Thymus (tissue), 11 donors: ENCODE data around the gene GALR3. TPM values are rescaled to one million over a fixed set of nuclear protein-coding genes. Genes with fewer than 3 reads are reported as not detected.

Source experiments
- DNase-seq, 9 donors: peaks; one replicate each; pipeline ENCODE4 v3.0.0-alpha.2; 2013; ENCODE audit warnings: low spot score in 9 of 9, low read depth in 6 of 9, missing footprints in 1 of 9
- H3K27ac ChIP-seq, 2 donors: one replicate each; pipeline ENCODE4 v1.5.1; 2013; ENCODE audit warnings: control low read depth in 1 of 2, low read depth in 1 of 2, low read length in 1 of 2, mild to moderate bottlenecking in 1 of 2, moderate library complexity in 1 of 2
- H3K27me3 ChIP-seq, 2 donors: one replicate each; pipeline ENCODE4 v1.5.1; 2013; ENCODE audit warnings: low read length in 1 of 2; ENCODE audit not compliant: control insufficient read depth in 2 of 2, insufficient read depth in 1 of 2
- H3K36me3 ChIP-seq, 2 donors: one replicate each; pipeline ENCODE4 v1.5.1; 2013; ENCODE audit warnings: low read length in 1 of 2, mild to moderate bottlenecking in 1 of 2, moderate library complexity in 1 of 2; ENCODE audit not compliant: control insufficient read depth in 2 of 2, insufficient read depth in 2 of 2
- H3K4me1 ChIP-seq, 2 donors: one replicate each; pipeline ENCODE4 v1.5.1; 2013; ENCODE audit warnings: low read length in 2 of 2; ENCODE audit not compliant: control insufficient read depth in 2 of 2, insufficient read depth in 2 of 2
- H3K4me3 ChIP-seq, 2 donors: one replicate each; pipeline ENCODE4 v1.5.1; 2013; ENCODE audit warnings: low read length in 2 of 2, control low read depth in 1 of 2, mild to moderate bottlenecking in 1 of 2
- H3K9me3 ChIP-seq, 2 donors: one replicate each; pipeline ENCODE4 v1.5.1; 2013; ENCODE audit warnings: low read length in 1 of 2, mild to moderate bottlenecking in 1 of 2; ENCODE audit not compliant: control insufficient read depth in 2 of 2, insufficient read depth in 1 of 2
- WGBS: extraction: QIAGEN DNeasy Blood & Tissue Kit; methylation state at CpG from one replicate; pipeline ENCODE4 v1.1.7; 2013; 5-methylcytosine and 5-hydroxymethylcytosine counted together
- polyA plus RNA-seq: library from polyadenylated mRNA; stranded (reverse); fragments of 200-250 nt; gene quantifications from one replicate; pipeline ENCODE4 v1.2.3, GENCODE V29; 2013
- total RNA-seq: library from RNA; stranded (reverse); fragments of 120-200 nt; gene quantifications from one replicate; pipeline ENCODE4 v1.2.4, GENCODE V29; 2013
- donor health status: healthy.

GALR3 gene
- total and polyA plus RNA-seq, 2 donors, result not detected

DNA sequence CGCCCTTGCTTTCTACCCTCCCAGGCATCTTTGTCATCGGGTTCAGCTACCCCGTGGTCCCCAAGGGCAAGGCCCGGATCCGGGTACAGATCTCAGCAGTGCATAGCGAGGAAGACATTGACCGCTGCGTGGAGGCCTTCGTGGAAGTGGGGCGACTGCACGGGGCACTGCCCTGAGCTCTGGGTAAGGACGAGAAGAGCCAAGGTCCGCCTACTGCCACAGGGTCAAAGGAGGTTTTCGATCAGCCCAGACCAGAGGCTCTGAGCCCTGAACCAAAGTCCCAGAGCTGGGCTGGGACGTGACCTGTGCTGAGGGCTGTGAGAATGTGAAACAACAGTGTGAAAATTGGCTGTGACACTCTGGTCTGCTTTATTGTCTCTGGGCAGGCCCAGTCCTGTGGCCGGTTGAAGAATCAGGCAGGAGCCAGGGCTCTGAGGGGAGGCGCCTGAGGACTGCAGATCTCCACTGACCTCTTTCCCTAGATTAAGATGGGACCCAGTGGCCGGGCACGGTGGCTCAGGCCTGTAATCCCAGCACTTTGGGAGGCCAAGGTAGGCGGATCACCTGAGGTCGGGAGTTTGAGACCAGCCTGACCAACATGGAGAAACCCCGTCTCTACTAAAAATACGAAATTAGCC is 6.5 kb upstream of the GALR3 start:
- Histone ChIP-seq H3K9me3 (no peaks in the 10 kb centered on the region), H3K4me1 (peaks cover 6 to 14% of the 10 kb centered on the region in 2 donors), H3K27me3 (peaks cover 29 to 41% of the 10 kb centered on the region in 2 donors), H3K4me3 (no peak overlapping the region), H3K36me3 (peaks cover 0 to 16% of the 10 kb centered on the region in 2 donors), H3K27ac (no peak overlapping the region)
- 98% methylated on average over 23 of the region's 23 CpGs for WGBS
- DNase-seq, result no peak

DNA sequence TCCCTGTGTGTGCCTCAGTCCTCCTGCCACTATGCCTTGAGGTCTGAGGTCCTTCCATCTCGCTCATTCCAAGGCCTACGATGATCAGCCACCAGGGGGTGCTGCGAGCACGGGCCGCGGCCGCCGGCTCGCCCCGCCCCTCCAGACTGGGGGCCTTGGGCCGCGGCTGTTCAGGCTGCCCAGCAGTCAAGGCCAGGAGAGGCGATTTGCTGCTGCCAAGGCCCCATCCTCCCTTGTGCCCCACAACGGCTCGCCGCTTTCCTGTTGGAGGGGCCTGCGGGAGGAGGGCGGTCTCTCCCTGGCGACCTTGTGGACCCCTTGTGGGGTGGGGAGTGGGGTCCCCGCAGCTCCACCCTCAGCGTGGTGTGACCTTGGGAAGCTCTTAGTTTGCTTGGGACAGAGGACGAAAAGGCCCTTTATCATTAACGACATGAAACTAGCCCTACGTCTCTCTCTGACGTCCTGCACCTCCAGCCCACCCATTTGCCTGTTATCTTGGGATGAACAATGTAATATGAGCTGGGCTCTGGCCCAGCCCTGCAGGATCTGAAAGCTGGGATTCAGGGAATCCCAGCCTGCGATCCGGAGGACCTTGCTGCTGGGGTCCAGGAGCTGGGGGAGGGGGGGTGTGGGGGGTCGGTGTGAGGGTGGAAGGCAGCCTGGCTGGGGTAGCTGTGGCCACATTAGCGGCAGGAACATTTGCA is 5.3 kb upstream of the GALR3 start:
- H3K4me1 ChIP-seq, result peaks cover 6 to 14% of the 10 kb centered on the region in 2 donors
- no peaks in the 10 kb centered on the region for H3K9me3 ChIP-seq
- H3K27ac ChIP-seq, result no peak overlapping the region
- peaks cover 31 to 53% of the 10 kb centered on the region in 2 donors for H3K27me3 ChIP-seq
- H3K36me3 ChIP-seq, result peaks cover 0 to 16% of the 10 kb centered on the region in 2 donors
- 11% methylated on average over 29 of the region's 29 CpGs for WGBS
- peak in 4 of 9 donors; percentile 52 to 74 (median 66) for DNase-seq
- peak overlapping the region in 1 of 2 donors; percentile 31 for H3K4me3 ChIP-seq

DNA sequence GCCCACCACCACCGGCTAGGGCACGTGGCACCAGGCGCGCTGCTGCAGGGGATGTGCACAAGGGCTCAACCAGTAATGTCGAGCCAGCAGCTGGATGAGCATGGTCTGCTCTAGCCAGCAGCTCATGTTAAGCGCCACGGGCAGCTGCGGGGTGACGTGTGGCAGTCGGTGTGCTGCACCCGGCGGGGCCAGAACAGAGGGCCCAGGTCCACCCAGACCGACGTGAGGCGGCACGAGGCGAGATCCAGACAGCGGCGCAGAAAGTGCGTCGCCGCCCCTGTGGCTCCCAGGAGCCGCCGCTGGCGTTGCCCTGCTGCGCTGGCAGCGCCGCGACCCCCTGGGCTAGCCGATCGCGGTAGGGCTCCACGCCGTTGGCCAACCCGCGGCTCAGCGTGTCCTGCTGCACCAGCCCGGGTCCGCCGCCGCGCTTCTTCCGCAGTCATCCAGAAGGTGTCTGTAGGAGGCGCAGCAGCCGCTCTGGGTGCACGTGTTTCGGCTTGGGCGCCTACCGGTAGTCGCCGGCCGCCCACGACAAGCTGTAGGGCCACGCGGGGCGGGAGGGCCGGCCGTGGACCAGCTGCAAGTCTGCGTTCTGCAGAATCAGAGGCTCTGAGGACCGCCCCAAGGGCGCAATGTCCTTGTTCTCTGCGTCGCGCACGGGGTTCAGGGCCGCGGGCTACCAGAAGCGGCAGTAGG is 4.6 kb upstream of the GALR3 start:
- peaks cover 6 to 14% of the 10 kb centered on the region in 2 donors for H3K4me1 ChIP-seq
- H3K4me3 ChIP-seq, result peak overlapping the region in 1 of 2 donors; percentile 42
- WGBS, result 3% methylated on average over 68 of the region's 68 CpGs
- peaks cover 31 to 60% of the 10 kb centered on the region in 2 donors for H3K27me3 ChIP-seq
- H3K9me3 ChIP-seq, result peaks cover 0 to 5% of the 10 kb centered on the region in 2 donors
- no peak overlapping the region for H3K27ac ChIP-seq
- peak in 1 of 9 donors; percentile 63 for DNase-seq
- H3K36me3 ChIP-seq, result peaks cover 0 to 13% of the 10 kb centered on the region in 2 donors

DNA sequence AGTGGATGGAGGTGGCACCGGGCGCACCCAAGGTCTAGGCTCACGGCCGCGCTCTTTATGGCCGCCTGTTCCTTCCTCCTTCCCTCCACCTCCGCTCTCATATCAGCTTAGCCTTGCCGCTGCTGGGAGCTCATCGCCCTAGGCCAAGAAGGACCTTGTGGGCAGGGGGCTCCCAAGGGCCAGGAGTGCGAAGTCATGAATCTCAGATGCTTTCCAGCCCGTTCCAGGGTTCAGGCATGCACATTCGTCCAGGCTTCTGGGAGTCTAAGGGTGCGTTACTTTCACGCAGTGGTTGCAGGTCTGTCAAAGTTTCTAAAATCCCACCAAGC is 4.1 kb upstream of the GALR3 start:
- 33% methylated on average over 14 of the region's 14 CpGs for WGBS
- peak overlapping the region in 1 of 2 donors; percentile 42 for H3K4me3 ChIP-seq
- peaks cover 6 to 14% of the 10 kb centered on the region in 2 donors for H3K4me1 ChIP-seq
- no peak for DNase-seq
- peaks cover 35 to 65% of the 10 kb centered on the region in 2 donors for H3K27me3 ChIP-seq
- peaks cover 0 to 5% of the 10 kb centered on the region in 2 donors for H3K9me3 ChIP-seq
- H3K36me3 ChIP-seq, result peaks cover 0 to 12% of the 10 kb centered on the region in 2 donors
- H3K27ac ChIP-seq, result no peak overlapping the region

DNA sequence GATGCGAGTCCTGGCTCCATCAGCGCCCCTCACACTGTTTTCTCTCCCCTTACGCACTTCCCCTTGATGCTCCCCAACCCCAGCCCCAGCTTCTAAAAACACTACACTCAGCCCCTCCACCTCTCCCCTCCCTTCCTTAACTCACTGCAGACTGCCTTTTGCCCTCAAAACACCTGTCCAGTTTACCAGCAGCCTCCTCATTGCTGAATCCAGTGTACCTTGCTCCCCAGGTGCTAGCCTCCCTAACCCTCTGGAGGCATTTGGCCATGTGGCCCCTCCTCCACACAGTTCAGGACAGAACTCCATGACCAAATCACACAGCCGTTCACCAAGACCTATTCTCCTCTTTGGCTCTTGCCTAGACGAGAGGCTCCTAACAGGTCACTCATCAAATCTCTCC is 2.8 kb upstream of the GALR3 start:
- Histone ChIP-seq H3K4me1 (peaks cover 13 to 18% of the 10 kb centered on the region in 2 donors), H3K27me3 (peaks cover 45 to 73% of the 10 kb centered on the region in 2 donors), H3K9me3 (peaks cover 0 to 5% of the 10 kb centered on the region in 2 donors), H3K36me3 (peaks cover 0 to 7% of the 10 kb centered on the region in 2 donors), H3K27ac (no peak overlapping the region), H3K4me3 (no peak overlapping the region)
- 98% methylated on average over 5 of the region's 5 CpGs for WGBS
- DNase-seq, result no peak

DNA sequence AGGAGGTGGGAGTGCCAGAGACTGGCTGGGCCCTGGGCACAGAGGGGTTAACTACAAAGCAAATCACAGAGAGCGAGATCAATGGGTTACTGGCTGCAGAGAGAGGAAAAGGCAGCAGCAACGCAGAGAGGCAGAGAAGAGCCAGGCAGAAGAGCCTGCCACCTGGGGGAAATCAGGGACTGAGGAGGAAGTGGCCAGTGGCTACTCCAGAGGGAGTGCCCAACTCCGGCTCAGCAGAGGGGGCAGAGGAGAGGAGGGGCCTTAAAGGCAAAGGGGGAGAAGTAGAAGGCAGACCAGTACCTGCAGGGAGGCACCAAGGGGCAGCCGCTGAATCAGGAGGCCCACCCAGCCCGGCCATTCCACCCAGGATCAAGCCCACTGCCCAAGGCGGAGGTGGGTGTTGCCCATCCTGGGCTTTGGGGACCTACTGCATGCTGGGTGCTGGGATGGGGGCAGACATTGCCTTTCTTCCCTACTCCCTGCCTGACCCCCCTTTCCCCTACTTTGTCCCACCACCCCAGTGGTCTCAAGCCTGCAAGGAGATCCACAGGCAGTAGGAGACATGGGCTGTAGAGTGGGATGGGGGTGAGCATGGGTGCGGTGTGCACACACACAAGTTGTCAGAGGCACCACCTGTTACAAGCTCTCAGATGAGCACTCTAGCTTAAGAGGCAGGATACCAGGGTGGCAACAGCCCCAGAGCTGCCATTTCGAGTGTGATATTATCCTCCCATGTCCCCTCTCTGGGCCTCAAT is 926 bp upstream of the GALR3 start:
- H3K27ac ChIP-seq, result no peak overlapping the region
- H3K4me3 ChIP-seq, result no peak overlapping the region
- peaks cover 45 to 78% of the 10 kb centered on the region in 2 donors for H3K27me3 ChIP-seq
- H3K9me3 ChIP-seq, result peaks cover 0 to 5% of the 10 kb centered on the region in 2 donors
- no peak for DNase-seq
- H3K36me3 ChIP-seq, result peaks cover 0 to 3% of the 10 kb centered on the region in 2 donors
- peaks cover 13 to 17% of the 10 kb centered on the region in 2 donors for H3K4me1 ChIP-seq
- whole genome bisulfite sequencing, result 79% methylated on average over 8 of the region's 8 CpGs

DNA sequence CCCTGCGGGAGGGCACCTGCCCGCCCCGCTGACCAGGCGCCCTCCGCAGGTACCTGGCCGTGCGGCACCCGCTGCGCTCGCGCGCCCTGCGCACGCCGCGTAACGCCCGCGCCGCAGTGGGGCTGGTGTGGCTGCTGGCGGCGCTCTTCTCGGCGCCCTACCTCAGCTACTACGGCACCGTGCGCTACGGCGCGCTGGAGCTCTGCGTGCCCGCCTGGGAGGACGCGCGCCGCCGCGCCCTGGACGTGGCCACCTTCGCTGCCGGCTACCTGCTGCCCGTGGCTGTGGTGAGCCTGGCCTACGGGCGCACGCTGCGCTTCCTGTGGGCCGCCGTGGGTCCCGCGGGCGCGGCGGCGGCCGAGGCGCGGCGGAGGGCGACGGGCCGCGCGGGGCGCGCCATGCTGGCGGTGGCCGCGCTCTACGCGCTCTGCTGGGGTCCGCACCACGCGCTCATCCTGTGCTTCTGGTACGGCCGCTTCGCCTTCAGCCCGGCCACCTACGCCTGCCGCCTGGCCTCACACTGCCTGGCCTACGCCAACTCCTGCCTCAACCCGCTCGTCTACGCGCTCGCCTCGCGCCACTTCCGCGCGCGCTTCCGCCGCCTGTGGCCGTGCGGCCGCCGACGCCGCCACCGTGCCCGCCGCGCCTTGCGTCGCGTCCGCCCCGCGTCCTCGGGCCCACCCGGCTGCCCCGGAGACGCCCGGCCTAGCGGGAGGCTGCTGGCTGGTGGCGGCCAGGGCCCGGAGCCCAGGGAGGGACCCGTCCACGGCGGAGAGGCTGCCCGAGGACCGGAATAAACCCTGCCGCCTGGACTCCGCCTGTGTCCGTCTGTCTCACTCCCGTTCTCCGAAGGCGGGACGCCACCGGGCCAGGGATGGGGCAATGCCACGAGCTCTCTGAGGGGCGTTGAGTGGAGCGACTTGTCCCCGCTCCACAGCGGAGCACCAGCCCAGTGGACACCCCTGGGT is 1.8 kb downstream of the GALR3 start:
- WGBS, result 14% methylated on average over 135 of the region's 135 CpGs
- Histone ChIP-seq H3K4me3 (peak overlapping the region in 1 of 2 donors; percentile 45), H3K4me1 (peaks cover 3 to 7% of the 10 kb centered on the region in 2 donors), H3K27ac (no peak overlapping the region), H3K9me3 (peaks cover 0 to 5% of the 10 kb centered on the region in 2 donors), H3K27me3 (peaks cover 23 to 51% of the 10 kb centered on the region in 2 donors), H3K36me3 (peaks cover 11 to 15% of the 10 kb centered on the region in 2 donors)
- no peak for DNase-seq

DNA sequence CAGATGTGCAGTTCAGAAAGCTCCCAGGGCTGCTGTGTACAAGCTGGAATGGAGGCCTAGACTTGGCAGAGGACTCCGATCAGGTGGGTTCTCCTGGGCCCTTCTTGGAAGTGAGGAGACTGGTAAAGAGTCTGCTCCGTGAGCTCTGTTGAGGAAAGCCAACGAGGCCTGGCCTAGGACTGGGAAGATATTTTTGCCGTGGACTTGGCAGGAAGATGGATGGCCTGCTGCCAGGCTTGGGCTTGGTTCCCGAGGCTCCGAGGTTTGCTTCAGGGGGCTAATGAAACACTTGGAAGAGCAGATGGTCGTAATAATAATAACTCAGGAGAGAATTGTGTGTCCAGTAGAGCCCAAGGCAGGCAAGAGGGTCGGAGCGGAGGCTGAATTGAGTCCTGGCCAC is 3.9 kb downstream of the GALR3 start:
- H3K27me3 ChIP-seq, result peaks cover 17 to 33% of the 10 kb centered on the region in 2 donors
- 94% methylated on average over 9 of the region's 9 CpGs for WGBS
- no peak for DNase-seq
- H3K4me3 ChIP-seq, result no peak overlapping the region
- H3K36me3 ChIP-seq, result peaks cover 32 to 36% of the 10 kb centered on the region in 2 donors
- peaks cover 0 to 5% of the 10 kb centered on the region in 2 donors for H3K9me3 ChIP-seq
- peaks cover 3 to 7% of the 10 kb centered on the region in 2 donors for H3K4me1 ChIP-seq
- no peak overlapping the region for H3K27ac ChIP-seq
